ENCODE results near the gene COL20A1.

GRCh38 chr20:63354636-63355350, 61.8 kb downstream of the COL20A1 start:
- no peak for TF ChIP-seq ZBTB21 (CRISPR knock-in tag; IDR thresholded peaks at IDR 0.05)
- no peak for TF ChIP-seq TERF1 (CRISPR knock-in tag; IDR thresholded peaks at IDR 0.05)
- no peak for TF ChIP-seq TARDBP (CRISPR knock-in tag; IDR thresholded peaks at IDR 0.05)
- no peak for TF ChIP-seq ZBTB33 (CRISPR knock-in tag; IDR thresholded peaks at IDR 0.05)
- TF ChIP-seq HBP1 (CRISPR knock-in tag; IDR thresholded peaks at IDR 0.05; ENCODE audit: low read depth): no peak
- TF ChIP-seq ZKSCAN5 (CRISPR knock-in tag; IDR thresholded peaks at IDR 0.05): no peak
